Fibroblast of skin of right quadriceps (primary cell): Measurements from ENCODE around the gene SDHA.
A peak's percentile ranks its signal among the peaks of the same experiment; 100 is the strongest.
"Not testable (repeated sequence)": the region's sequence is repeated elsewhere in the genome, so short reads cannot be mapped to it uniquely, and the experiment has no call there.

Experiments used
- DNase-seq: peaks from one replicate; pipeline ENCODE4 v3.0.0-alpha.2; 2013

SDHA gene

GRCh38 chr5:264338-264737 lies 46.2 kb downstream of the SDHA start:
- no peak for DNase-seq

- peak; percentile 74 for DNase-seq
Measured at GRCh38 chr5:266311-267026, 48.3 kb downstream of the SDHA start.

- DNase-seq, result no peak
Measured at GRCh38 chr5:267716-268115, 49.6 kb downstream of the SDHA start.

DNA sequence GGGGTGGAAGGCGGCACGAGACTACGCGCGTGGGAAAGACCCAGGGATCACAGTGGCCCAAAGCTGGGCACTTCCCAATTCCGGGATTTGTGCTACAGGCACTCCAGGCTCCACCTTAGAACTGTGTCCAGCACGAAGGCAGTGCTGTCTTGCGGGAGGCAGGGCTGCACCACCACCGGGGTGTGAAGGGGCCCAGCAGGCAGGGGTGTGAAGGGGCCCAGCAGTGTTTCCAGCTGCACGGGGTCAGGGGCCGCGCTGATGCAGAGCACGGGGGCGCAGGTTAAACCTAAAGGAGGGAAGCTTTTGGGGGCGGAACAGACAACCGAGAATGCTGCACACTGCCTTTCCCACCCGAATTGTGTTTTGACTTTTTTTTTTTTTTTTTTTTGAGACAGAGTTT lies 52.2 kb downstream of the SDHA start:
- DNase-seq, result no peak

GRCh38 chr5:271828-272167 lies 53.7 kb downstream of the SDHA start:
- not testable (repeated sequence) for DNase-seq

GRCh38 chr5:273091-273490 lies 55.0 kb downstream of the SDHA start:
- DNase-seq, result not testable (repeated sequence)

GRCh38 chr5:273491-273890 lies 55.4 kb downstream of the SDHA start:
- DNase-seq, result not testable (repeated sequence)

GRCh38 chr5:274346-274745 lies 56.2 kb downstream of the SDHA start:
- not testable (repeated sequence) for DNase-seq

DNA sequence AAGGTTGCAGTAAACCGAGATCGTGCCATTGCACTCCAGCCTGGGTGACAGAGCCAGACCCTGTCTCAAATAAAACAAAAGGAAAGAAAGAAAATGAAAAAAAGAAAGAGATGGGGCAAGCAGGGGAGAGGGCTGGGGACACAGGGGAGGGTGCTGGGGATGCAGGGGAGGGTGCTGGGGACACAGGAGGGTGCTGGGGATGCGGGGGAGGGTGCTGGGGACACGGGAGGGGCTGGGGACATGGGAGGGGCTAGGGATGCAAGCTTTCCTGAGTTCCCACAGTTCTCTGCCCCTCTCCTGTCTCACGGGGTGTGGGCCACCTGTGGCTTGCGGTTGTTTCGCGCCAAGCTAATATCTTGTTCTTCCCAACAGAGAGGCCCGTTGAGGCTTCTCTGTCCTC lies 60.5 kb downstream of the SDHA start:
- DNase-seq, result no peak

DNA sequence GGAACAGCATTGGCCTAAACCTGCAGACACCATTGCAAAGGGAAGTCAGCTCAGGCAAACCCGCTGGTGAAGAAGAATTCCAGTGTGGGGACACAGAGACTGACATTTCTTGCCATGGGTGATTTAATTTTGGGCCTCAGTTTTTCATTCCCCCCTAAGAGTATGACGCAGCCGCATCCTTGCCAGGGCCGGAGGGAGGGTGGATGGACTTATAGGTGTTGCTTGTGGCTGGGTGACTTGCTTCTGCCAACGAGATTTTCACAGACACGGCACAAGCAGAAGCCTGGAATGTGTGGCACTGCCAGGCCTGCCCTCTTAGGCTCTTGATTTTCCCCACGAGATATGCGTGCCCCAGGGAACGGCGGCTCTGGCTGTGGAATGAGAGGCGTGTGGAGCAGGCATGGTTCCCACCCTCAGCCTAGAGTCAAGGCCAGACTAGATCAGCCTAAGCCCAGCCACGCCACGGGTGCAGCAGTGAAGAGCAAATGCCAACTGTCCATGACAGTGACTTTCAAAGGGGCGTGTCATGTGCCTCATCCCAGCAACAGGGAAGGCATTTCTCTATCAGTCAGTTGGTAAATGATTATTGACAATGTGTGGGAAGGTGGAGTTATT lies 61.0 kb downstream of the SDHA start:
- not testable (repeated sequence) for DNase-seq

DNA sequence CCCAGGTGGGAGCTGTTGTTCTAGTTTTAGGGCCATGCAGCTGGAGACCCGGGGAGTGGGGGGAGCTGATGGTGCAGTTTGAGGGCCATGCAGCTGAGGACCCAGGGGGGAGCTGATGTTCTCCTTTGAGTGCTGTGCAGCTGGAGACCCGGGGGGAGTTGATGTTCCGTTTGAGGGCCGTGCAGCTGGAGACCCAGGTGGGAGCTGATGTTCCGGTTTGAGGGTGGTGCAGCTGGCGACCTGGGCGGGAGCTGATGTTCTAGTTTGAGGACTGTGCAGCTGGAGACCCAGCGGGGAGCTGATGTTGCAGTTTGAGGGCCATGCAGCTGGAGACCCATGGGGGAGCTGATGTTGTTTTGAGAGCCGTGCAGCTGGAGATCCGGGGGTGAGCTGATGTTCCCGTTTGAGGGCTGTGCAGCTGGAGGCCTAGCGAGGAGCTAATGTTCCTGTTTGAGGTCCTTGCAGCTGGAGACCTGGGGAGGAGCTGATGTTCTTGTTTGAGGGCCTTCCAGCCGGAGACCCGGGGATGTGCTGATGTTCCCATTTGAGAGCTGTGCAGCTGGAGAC lies 68.0 kb downstream of the SDHA start:
- DNase-seq, result no peak

- not testable (repeated sequence) for DNase-seq
Measured at GRCh38 chr5:290200-290599, 72.1 kb downstream of the SDHA start.

GRCh38 chr5:291345-291744 lies 73.2 kb downstream of the SDHA start:
- not testable (repeated sequence) for DNase-seq

- DNase-seq, result not testable (repeated sequence)
Measured at GRCh38 chr5:294788-295187, 76.7 kb downstream of the SDHA start.

DNA sequence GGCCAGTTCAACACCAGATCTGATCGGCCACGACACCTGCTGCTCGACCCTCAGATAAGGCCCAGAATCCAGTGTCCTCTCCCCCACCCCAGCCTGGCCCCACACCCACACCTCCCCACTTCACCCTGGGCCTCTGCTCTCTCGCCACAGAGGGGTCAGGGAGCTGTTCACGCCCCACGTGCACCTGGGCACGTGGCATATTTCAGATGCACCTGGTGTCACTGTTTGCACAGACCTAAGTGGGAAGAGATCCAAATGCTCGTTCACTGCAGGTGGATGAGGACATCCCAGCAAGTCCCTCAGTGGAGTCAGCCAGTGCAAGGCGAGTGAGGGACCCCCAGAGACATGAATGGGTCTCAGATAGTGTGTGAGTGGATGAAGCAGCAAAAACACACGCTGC lies 78.1 kb downstream of the SDHA start:
- not testable (repeated sequence) for DNase-seq

DNA sequence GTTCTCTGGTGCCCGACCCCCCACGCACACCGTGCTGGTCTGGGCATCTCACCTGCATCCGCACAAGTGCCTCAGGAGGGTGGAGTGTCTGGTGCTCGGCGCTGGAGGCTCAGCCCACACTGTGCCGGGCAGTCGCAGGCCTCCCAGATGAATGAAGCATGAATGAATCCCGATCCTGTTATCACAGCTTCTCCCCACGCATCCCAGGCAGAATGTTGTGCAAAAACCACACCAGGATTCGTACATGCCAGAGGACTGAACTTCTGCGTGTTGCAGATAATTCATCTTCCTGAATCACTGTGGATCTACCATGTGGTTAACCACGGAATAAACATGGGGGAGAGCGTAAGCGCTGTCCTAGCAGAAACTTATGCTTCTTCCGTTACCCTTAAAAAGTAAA lies 78.8 kb downstream of the SDHA start:
- peak; percentile 84 for DNase-seq

GRCh38 chr5:297448-297847 lies 79.3 kb downstream of the SDHA start:
- DNase-seq, result not testable (repeated sequence)

- not testable (repeated sequence) for DNase-seq
Measured at GRCh38 chr5:297991-298736, 80.0 kb downstream of the SDHA start.

DNA sequence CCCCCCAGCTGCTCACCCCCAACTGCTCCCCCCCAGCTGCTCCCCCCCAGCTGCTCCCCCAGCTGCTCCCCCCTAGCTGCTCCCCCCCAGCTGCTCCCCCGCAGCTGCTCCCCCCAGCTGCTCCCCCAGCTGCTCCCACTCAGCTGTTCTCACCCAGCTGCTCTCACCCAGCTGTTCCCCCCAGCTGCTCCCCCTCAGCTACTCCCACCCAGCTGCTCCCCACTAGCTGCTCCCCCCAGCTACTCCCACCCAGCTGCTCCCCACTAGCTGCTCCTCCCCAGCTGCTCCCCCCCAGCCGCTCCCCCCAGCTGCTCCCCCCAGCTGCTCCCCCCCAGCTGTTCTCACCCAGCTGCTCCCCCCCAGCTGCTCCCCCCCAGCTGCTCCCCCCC lies 80.6 kb downstream of the SDHA start:
- no peak for DNase-seq

DNA sequence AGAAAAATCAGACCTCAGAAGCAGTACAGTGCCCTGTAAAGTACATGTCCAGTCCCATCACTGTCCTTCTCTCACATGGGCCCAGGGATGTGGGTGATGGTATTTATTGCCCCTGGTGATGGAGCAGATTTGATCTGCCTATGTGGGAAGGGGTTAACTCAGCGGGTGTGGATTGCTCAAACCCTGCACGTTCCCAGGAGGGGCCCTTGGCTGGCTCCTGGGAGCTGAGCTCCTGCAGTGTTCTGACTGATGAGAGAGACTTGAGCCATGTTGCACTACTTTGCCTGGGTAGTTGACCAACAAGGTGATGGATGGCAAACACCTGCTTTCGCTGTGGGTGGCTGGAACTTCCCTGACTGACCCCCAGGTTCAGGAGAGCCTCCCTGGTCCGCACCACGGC lies 81.8 kb downstream of the SDHA start:
- DNase-seq, result not testable (repeated sequence)

DNA sequence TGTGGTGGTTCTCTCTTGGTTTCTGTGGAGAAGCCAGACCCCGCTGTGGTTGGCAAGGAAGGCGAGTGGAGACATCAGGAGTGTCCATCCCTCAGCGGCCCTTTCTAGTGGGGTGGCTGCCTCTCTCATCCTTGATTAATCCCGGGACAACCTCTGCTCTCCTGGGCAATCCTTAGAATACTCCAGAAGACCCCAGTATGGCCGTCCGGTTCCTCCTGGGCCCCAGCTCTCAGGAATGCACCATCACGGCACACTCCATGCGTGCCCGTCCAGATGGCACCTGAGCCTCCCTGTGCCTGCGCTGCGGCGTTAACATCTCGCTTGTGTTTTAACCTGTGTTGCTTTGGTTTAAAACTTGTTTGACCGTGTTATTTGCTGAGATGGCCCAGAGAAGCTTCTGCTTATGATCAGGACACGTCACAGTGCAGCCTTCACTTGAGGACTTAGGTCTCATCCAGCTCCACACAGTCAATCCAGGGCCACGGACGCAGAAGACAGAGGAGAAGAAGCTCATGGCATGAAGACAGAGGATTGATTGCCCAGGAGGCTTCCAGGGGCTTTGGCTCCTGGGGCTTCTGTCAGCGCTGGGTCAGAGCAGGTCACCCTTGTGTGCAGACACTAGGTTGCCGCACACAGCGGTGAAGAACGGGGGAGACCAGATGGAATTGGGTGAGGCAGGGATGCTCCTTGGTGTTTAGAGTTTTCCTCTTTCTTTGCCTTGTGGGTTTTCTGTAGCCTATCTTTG lies 82.7 kb downstream of the SDHA start:
- not testable (repeated sequence) for DNase-seq

GRCh38 chr5:302416-302815 lies 84.3 kb downstream of the SDHA start:
- DNase-seq, result not testable (repeated sequence)

DNA sequence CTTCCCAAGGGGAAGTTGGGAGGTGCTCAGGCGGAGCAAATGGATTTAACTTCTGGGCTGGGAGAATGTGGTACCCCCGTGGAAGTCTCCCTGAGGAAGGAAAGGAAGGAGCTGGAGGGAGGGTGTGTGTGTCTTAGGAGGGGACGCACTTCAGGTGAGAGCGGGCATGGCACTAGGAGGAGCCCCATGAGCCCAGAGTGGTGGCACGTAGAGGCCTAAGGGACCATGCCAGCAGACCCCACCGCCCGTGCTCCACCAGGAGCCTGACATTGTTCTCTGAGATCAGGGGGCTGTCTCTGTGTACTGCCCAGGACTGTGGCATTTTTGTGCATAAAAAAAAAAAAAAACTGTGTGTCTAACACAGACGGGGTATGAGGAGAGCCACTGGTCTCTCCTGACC lies 84.8 kb downstream of the SDHA start:
- no peak for DNase-seq
